ENCODE data around the gene CFP.

GRCh38 chrX:47646636-47647035 lies 16.9 kb upstream of the CFP start:
- TF ChIP-seq BCL3 (IDR thresholded peaks at IDR 0.05) = no peak
- no peak for TF ChIP-seq CTCF (IDR thresholded peaks at IDR 0.05)
- TF ChIP-seq ZC3H11A (IDR thresholded peaks at IDR 0.05) = no peak
- no peak for TF ChIP-seq RNF2 (IDR thresholded peaks at IDR 0.05; ENCODE audit: borderline replicate concordance, low read depth)
- TF ChIP-seq EP300 (IDR thresholded peaks at IDR 0.05) = no peak
- no peak for TF ChIP-seq MAZ (IDR thresholded peaks at IDR 0.05; ENCODE audit: borderline replicate concordance, low read depth, low read length)
- no peak for TF ChIP-seq PHF8 (IDR thresholded peaks at IDR 0.05; ENCODE audit: borderline replicate concordance, low read depth)
- no peak for TF ChIP-seq POLR2A (IDR thresholded peaks at IDR 0.05; ENCODE audit: low read length)
- TF ChIP-seq CBX2 (IDR thresholded peaks at IDR 0.05; ENCODE audit: borderline replicate concordance, low read depth) = no peak
- TF ChIP-seq KDM1A (IDR thresholded peaks at IDR 0.05; ENCODE audit: low read depth) = no peak
- TF ChIP-seq RAD21 (conservative IDR thresholded peaks at IDR 0.05 in 1 of 2, IDR thresholded peaks at IDR 0.05 in 1 of 2) = no peak
- TF ChIP-seq, protein P1, sequence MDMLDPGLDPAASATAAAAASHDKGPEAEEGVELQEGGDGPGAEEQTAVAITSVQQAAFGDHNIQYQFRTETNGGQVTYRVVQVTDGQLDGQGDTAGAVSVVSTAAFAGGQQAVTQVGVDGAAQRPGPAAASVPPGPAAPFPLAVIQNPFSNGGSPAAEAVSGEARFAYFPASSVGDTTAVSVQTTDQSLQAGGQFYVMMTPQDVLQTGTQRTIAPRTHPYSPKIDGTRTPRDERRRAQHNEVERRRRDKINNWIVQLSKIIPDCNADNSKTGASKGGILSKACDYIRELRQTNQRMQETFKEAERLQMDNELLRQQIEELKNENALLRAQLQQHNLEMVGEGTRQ (IDR thresholded peaks at IDR 0.05) = no peak
- no peak for TF ChIP-seq REST (IDR thresholded peaks at IDR 0.05)
- TF ChIP-seq NPAS2 (CRISPR knock-in tag; IDR thresholded peaks at IDR 0.05; ENCODE audit: borderline replicate concordance) = no peak

All from A549 (cell line).